ENCODE measurements around the gene INSC.

DNA sequence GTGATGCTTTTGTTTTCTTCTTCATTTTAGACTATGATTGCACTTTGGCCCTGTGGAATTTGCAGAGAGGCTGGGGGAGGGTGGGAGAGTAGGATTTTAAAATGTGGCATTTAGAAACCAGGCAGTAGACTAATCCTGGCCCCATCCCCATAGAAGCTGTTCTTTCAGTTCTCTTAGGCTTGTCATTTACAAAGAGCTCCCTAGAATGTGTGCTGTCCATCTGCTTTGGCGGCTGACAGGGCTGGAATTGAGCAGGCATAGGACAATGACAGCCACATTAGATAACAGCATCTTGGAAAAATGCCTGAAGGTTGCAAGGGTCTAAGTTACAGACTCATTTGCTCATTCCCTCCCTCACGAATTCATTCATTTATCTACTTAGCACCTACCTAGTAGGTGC, 9.8 kb downstream of the INSC start:
- TF ChIP-seq EP300 (IDR thresholded peaks at IDR 0.05; ENCODE audit: borderline replicate concordance in 1 of 2, low read depth in 2 of 2, low read length in 2 of 2): no peak
- TF ChIP-seq, protein P1, sequence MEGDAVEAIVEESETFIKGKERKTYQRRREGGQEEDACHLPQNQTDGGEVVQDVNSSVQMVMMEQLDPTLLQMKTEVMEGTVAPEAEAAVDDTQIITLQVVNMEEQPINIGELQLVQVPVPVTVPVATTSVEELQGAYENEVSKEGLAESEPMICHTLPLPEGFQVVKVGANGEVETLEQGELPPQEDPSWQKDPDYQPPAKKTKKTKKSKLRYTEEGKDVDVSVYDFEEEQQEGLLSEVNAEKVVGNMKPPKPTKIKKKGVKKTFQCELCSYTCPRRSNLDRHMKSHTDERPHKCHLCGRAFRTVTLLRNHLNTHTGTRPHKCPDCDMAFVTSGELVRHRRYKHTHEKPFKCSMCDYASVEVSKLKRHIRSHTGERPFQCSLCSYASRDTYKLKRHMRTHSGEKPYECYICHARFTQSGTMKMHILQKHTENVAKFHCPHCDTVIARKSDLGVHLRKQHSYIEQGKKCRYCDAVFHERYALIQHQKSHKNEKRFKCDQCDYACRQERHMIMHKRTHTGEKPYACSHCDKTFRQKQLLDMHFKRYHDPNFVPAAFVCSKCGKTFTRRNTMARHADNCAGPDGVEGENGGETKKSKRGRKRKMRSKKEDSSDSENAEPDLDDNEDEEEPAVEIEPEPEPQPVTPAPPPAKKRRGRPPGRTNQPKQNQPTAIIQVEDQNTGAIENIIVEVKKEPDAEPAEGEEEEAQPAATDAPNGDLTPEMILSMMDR (IDR thresholded peaks at IDR 0.05; ENCODE audit: control extremely low read depth in 1 of 3, insufficient read depth in 1 of 3, low read depth in 1 of 3, low read length in 3 of 3): no peak
- TF ChIP-seq SRF (IDR thresholded peaks at IDR 0.05; ENCODE audit: low read depth, low read length): no peak
- no peak for TF ChIP-seq POU5F1 (IDR thresholded peaks at IDR 0.05; ENCODE audit: low read depth, low read length)
- TF ChIP-seq, protein P2, sequence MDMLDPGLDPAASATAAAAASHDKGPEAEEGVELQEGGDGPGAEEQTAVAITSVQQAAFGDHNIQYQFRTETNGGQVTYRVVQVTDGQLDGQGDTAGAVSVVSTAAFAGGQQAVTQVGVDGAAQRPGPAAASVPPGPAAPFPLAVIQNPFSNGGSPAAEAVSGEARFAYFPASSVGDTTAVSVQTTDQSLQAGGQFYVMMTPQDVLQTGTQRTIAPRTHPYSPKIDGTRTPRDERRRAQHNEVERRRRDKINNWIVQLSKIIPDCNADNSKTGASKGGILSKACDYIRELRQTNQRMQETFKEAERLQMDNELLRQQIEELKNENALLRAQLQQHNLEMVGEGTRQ (IDR thresholded peaks at IDR 0.05; ENCODE audit: low read length): no peak
- no peak for TF ChIP-seq EGR1 (IDR thresholded peaks at IDR 0.05; ENCODE audit: borderline replicate concordance, low read depth, low read length)
- TF ChIP-seq CREB1 (IDR thresholded peaks at IDR 0.05): no peak
- no peak for TF ChIP-seq POLR2A (IDR thresholded peaks at IDR 0.05; ENCODE audit: control extremely low read depth in 1 of 2, low read depth in 2 of 2, low read length in 2 of 2)
- TF ChIP-seq POLR2AphosphoS5 (IDR thresholded peaks at IDR 0.05; ENCODE audit: low read depth, low read length): no peak
- TF ChIP-seq SP1 (IDR thresholded peaks at IDR 0.05; ENCODE audit: low read depth, low read length): no peak
- TF ChIP-seq RFX5 (IDR thresholded peaks at IDR 0.05; ENCODE audit: borderline replicate concordance, low read depth, low read length): no peak
